ENCODE measurements around the gene PFKL.

DNA sequence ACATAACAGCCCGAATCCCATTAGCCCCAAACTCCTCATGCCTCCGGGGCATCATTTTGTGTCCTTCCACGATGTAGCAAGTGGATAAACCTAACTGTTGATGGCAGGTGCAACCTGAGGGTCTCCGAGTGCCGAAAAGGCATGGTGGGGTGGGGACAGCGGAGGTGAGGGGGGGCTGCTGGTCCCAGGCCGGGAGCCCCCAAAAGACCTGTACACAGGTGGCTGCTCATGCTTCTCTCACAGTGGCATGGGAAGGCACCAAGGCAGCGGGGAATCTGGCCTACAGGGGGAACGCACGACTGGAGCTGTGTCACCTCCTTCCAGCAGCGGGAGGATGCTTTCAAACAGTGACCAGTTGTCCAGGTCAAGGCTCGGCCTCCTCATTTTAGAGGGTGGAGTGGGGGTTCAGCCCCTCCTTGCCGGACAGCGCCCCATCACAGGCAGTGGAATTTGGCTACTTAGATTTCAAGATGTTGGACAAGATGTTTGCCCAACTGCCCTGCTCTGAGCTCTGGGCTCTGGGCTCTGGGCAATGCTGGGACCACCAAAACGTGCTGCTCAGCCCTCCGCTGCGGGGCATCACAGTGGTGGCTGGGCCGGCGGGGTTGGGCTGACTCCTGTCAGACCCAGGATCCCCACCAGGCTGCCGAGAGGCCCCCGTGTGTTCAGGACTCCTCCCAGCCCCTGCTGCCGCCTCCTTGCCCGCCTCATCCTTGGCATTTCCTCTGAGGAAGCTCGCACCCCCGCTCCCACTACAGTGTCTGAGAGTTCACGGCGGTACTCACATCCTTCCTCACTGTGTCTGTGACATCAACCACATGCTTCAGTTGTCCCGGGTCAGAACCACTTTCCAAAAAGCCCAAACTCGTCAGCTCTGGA is 45.8 kb upstream of the PFKL start:
- TF ChIP-seq POLR2AphosphoS5 (IDR thresholded peaks at IDR 0.05; ENCODE audit: borderline replicate concordance, low read depth, low read length) (no peak), EZH2 (IDR thresholded peaks at IDR 0.05) (no peak)
